ENCODE results near the gene MED15. TPM values are rescaled to one million over a fixed set of nuclear protein-coding genes. Genes with fewer than 3 reads are reported as not detected.
"Not testable (repeated sequence)": the region's sequence is repeated elsewhere in the genome, so short reads cannot be mapped to it uniquely, and the experiment has no call there.

Gene MED15
- total RNA-seq, 1 experiment from 2014 or later = 13.5 TPM

DNA sequence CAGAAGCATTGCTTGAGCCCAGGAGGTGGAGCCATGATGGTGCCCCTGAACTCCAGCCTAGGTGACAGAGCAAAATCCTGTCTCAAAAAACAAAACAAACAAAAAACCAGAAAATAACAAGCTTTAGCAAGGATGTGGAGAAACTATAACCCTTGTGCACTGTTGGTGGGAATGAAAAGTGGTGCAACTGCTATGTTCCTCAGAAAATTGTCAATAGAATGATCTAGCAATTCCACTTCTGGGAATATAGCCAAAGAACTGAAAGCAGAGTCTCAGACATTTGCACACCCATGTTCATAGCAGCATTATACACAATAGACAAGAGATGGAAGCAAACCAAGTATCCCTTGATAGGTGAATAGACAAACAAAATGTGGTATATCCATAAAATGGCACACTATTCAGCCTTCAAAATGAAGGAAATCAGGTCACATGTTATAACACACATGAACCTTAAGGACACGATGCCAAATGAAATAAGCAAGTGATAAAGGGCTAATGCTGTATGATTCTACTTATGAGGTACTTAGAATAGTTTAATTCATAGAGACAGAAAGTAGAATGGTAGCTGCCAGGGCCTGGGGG, 27.7 kb upstream of the MED15 start:
- DNase-seq (ENCODE audit: extremely low read depth, low read depth) = no peak

DNA sequence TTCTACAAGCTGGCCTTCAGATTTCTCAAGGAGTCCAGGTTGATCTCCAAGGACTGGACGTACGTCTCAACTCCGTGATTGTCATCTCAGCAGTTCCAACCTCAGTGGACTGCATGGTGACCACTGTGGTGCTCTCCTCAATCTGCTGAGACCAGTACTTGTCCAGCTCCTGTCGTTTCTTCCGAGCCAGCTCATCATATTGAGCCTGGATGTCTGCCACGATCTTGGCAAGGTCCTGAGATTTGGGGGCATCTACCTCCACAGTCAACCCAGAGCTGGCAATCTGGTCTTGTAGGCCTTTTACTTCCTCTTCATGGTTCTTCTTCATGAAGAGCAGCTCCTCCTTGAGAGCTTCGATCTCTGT, 24.3 kb upstream of the MED15 start:
- DNase-seq (ENCODE audit: extremely low read depth, low read depth) = not testable (repeated sequence)

DNA sequence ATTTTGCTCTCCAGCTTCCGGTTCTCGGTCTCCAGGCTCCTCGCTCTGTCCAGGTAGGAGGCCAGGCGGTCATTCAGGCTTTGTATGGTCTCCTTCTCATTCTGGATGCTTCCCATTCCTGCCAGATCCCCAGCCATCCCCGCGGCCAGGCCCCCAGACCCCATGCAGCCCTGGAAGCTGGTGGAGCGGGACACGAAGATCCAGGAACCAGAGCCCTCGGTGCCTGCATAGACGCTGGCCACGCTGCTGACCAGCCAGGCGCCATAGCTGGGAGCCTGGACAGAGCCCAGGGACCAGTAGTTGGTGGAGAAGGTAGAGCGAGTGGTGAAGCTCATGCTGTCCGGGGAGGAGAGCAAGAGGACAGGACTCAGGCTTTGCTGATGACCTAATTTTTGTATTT, 23.6 kb upstream of the MED15 start:
- DNase-seq (ENCODE audit: extremely low read depth, low read depth) = no peak

DNA sequence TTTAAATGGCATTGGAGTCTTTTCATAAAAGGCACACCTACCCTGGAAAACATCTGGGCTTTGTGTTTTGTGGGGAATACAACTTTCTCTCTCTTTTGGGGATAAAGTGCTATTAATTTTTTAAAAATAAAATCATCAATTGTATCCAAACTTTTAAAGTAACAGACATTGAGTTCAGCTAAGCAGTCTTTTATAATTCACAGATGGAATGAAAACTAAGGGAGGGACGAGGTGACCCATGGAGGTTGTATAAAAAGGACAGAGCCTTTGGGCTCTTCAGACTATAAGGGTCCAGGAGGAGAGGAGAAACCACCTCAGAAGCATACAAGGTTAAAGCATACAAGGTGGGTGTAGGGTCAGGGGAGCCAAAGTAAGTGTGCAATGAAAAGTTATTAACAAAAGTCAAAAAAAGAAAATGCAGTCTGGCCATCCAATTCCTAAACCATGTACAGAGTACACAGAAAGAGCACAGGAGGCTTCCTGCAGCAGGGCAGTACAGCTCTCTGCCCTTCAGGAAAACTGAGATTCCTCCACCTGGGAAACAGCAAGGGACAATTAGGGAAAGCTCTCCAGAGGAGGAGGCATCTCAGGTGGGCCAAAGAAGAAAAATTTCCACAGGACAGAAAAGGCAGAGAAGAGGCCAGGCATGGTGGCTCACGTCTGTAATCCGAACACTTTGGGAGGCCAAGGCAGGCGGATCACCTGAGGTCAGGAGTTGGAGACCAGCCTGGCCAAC, 22.3 kb upstream of the MED15 start:
- DNase-seq (ENCODE audit: extremely low read depth, low read depth) = no peak

DNA sequence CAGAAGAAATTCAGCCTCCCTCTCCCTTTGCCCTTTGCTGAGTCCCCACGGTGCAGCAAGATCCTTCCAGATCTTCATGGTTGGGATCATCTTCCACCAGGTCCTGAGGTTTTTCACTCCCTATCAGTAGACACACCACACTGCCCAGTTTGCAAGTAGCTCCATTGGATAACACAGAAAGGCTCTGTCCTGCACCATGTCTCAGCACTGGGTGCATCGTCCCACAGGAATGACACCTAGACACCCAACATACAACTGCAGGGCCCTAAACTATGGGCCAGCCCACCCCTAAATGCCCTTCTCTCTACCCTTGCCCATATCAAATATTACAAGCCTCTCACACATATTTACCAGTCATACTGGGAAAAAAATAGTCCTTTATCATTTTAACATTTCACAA, 21.2 kb upstream of the MED15 start:
- DNase-seq (ENCODE audit: extremely low read depth, low read depth) = no peak

DNA sequence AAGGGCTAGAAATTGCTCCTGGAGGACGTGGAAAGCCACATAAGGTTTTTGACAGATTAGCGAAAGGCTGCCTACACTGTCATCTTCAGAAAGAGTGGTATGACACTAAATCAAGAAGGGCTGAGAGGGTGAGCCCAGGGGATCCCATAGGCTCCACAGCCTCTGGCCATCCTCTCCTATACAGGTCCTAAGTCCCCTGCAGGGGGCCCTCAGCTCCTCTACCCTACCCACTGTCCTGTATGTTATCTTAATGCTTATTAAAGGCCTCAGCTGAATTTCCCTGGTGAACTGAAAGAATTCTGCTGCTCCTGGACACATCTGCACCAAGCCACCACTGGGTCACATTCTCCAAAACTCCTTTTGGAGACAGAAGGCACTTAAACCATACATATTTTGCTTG, 19.7 kb upstream of the MED15 start:
- DNase-seq (ENCODE audit: extremely low read depth, low read depth) = no peak

DNA sequence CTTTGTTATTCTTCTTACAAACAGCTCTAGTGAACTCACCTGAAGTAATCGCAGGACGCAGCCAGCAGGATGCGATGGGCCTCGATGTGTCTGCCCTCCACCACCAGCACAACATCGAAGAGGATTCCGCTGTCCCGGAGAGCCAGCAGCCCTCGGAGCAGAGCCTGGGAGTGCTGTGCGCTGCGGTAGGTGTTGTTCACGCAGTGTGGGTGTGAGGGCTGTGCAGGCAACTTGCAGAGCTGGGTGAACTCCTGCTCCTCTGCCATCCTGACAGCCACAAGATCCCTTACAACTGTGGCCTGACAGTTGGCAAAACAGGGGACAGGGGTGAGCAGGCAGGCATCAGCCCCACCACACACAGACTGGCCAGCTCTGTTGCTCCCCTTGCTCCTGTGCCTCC, 18.5 kb upstream of the MED15 start:
- DNase-seq (ENCODE audit: extremely low read depth, low read depth) = no peak

DNA sequence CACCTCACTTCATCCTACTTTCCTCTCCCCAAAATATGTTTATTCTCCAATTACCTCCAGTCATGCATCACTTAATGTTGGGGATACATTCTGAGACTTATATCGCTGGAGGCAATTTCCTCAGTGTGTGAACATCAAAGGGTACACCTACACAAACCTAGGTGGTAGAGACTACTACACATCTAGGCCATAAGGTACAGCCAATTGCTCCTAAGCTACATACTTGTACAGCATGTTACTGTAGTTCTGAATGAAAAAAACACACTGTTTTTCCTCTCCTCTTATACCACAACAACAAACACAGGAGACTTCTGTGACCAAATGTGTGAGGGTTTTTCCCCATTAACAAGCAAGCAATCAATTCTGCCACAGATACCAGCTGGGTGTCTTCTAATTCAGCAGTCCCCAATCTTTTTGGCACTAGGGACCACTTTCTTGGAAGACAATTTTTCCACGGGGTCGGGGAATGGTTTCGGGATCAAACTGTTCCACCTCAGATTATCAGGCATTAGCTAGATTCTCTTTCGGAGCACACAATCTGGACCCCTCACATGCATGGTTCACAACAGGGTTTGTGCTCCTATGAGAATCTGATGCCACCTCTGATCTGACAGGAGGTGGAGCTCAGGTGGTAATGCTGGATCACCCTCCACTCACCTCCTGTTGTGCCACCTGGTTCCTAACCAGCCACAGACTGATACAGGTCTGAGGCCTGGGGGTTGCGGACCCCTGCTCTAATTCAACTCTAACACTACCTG, 17.0 kb upstream of the MED15 start:
- DNase-seq (ENCODE audit: extremely low read depth, low read depth) = no peak

DNA sequence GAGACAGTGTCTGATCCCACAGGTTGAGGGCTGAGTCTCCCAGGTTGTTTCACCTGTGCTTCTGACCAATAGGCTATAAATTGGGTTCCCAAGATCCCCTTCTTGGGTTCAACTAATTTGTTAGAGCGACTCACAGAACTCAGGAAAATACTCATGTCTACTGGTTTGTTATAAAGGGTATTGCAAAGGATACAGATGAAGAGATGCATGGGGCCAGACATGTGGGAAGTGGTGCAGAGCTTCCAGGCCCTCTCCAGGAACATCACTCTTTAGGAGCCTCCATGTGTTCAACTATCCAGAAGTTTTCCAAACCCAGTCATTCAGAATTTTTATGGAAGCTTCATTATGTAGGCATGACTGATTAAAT, 16.5 kb upstream of the MED15 start:
- no peak for DNase-seq (ENCODE audit: extremely low read depth, low read depth)

DNA sequence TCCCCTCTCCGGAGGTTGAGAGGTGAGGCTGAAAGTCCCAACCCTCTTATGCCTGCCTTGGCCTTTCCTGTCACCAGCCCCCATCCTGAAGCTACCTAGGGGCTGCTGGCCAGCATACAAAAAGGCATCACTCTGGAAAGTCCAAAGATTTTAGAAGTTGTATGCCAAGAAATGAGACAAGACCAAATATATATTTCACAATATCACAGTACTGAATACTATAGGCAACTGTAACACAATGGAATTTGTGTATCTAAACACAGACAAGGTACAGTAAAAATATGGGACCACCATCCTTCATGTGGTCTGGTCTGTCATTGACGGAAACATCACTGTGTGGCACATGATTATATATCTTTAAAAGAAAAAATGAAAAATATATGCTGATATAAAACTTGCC, 16.1 kb upstream of the MED15 start:
- no peak for DNase-seq (ENCODE audit: extremely low read depth, low read depth)

DNA sequence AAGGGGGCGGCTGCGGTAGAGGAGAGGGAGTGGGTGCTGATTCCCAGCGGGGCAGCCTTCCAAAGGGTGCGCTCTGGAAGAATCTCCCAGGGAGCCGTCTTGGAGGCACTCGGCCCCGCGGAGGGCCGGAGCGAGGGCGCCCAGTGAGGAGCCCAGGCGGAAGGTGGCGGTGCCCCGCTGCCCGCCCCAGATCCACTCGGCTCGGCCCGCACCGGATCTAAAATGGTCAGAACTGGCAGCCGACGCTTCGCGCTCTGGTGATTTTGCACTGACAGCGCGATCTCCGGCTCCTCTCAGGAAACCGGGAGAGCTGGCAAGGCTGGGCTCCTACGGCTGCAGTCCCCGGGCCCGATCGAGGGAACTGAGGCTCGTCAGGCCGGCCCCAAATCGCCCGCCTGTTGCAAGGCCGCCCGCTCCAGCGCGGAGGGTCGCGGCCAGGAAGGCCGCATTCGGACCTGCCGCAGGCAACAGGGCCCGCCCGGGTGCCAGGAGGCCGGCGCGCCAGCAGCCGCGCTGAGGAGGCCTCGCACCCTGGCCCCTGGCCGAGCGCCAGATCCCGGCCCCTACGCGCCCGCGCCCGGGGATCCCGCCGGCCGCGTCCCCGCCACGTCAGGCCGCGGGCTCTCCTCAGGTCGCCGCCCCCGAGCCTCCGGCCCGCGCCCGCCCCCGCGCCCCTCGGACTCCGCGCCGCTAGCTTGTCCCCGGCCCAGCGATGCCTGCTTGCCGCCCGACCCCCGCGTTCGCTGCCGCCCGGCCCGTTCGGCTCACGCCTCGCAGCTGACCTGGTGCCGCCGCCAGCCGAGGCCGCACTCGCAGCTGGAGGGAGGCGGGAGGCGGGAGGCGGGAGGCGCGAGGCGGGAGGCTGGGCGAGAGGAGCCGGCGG, 12.2 kb upstream of the MED15 start, which contains the start of gene KLHL22:
KLHL22 (minus strand) TSS at position 818 of the 883 bp plus-strand sequence. CDS start 6,584 bp downstream, outside the sequence.
- no peak for DNase-seq (ENCODE audit: extremely low read depth, low read depth)

DNA sequence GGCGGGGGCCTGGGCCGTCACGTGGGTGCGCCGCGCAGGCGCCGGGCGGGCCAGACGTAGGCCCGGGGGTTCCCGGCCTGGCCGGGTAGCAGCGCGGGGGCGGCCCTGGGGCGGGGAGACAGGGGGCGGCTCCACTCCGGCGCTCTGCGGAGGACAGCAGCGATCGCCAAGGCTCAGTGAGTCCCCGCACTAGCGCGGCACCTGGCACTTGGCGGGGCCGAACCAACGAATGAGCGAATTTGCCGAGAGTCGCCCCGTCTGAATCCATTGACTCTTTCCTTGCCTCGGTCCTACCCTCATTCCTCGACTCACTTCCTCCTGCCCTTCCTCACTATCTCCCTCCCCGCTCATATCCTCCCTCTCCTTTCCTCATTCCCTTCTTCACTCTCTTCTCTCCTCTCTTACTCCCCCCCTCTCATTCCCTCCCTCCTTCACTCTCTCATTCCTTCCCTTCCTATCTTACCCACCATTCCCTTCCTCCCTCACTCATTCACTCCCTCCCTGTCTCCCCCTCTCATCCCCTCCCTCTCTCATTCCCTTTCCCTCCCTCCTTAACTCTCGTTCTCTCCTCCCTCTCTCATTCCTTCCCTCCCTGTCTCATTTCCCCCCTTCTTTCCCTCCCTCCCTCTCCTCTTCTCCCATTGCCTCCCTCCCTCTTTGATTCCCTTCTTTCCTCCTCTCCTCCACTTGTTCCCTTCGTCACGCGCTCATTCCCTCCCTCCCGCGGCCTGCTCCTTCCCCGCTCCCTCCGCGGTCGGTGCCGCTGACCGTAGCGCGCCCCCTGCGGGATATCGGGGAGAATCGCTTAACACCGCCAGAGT, 11.3 kb upstream of the MED15 start:
- DNase-seq (ENCODE audit: extremely low read depth, low read depth) = peak; percentile 81

DNA sequence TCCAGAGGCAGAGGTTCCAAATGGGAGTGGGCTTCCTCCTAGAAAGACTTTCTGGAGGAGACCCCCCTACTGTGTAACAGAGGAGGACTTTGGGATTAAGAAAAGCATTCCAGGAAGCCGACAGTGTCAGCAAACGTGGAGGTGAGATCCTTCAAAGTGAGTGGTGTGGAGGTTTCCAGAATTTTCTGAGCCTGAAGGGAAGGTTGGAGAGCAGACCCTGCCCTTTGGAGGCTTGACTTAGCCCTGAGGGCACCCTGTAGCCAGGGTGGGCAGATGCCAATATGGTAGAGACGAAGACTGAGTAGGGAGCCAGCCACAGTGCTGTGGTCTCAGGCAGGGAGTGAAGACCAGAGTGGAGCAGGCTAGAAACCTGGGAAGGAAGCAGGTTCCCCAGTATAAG, 10.0 kb upstream of the MED15 start:
- DNase-seq (ENCODE audit: extremely low read depth, low read depth) = no peak

DNA sequence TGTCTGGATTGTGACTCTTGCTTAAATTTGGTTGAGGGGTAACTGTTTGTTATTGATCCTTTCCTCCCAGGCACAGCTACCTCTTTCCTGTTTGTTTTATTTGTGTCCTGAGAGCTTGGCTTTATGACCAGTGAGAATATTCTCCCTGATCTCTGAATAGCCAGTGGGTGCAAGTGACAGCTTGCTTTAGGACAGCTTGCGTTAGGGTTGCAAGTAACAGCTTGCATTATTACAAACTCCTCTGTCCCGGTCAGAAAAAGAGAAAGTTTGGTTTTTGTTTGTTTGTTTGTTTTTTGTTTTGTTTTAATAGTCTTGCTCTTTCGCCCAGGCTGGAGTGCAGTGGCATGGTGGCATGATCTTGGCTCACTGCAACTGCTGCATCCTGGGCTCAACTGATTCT, 8.5 kb upstream of the MED15 start:
- DNase-seq (ENCODE audit: extremely low read depth, low read depth) = no peak

DNA sequence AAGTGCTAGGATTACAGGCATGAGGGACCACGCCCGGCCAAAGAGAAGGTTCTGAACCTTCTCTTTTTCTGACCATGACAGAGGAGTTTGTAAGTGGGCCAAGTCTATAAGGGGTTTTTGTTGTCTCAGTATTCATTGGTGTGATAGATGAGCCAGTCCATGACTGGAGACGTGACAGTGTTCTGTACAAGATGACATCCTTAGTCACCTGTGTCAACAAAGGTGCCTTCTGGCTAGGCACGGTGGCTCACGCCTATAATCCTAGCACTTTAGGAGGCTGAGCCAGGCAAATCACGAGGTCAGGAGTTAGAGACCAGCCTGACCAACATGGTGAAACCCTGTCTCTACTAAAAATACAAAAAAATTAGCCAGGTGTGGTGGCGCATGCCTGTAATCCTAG, 7.6 kb upstream of the MED15 start:
- no peak for DNase-seq (ENCODE audit: extremely low read depth, low read depth)

DNA sequence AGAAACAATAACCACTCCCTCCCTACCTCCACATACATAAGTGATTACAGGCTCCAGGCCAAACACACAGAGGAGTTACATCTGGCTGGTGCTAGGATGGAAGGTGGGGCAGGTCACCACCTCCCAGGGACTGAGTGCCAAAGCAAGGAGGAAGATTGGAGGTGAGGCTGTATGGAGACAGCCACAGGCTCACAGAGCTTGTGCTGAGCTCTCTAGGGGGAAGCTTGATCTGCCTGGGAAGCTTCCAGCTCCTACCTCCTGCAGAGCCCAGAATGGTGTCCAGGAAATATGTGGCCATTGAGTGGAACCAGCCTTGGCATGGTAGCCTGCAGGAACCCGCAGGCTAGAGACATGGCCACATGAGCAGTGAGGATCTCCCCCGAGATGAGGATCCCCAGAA, 3.6 kb upstream of the MED15 start:
- no peak for DNase-seq (ENCODE audit: extremely low read depth, low read depth)

DNA sequence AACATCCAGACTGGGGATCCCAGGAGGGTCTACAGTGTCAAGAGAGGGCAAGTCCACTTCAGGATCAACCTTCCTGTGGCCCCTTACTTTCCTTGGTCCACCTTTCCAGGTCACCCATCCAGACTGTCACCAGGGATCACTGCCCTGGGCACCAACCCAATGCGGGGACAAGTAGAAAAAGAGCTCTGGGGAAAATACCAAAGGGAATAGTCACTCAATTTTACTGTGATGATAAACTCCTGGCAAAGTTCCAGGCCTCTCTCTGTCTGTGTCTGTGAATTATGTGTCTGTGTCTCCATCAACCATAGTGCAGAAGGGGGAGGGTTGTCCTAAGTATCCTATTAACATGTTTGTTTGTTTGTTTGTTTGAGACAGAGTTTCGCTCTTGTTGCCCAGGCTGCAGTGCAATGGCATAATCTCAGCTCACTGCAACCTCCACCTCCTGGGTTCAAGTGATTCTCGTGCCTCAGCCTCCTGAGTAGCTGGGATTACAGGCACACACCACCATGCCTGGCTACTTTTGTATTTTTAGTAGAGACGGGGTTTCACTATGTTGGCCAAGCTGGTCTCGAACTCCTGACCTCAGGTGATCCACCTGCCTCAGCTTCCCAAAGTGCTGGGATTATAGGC, 3.0 kb upstream of the MED15 start:
- DNase-seq (ENCODE audit: extremely low read depth, low read depth) = peak; percentile 14

DNA sequence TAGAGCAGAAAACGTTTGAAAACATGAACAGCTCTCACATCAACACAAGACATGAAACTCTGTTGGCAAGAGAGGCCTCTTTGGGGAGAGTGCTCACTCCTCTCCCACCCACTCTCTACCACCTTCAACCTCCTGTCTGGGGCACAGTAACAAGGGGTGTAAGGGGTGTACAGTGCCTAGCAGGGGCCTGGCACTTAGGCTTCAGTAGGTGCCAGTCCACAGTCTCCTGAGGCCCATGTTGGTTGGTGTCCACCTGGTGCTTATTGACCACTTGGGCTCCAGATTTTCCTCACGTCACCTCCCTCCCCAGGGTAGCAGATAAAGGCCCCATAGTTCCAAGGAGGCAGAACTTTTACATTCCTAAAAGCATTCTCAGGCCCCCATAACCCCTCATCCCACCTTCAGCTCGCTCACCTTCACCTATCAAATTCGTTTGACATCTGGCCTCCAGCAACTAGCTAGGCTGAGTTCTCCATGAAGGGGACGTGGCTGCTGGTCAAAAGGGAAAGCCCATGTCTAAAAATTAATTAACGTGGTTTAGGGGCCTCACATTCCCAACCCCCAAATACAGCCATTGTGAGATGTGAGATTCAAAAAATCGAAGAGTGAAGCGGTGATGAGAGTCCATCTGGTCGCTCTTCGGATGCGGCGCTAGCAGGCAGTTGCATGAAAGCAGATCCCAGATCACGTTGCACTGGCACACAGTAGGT, 712 bp upstream of the MED15 start:
- no peak for DNase-seq (ENCODE audit: extremely low read depth, low read depth)
